Measurements from ENCODE around the gene XPO4.

The XPO4 gene

GRCh38 chr13:20826843-20827560 is 75.5 kb downstream of the XPO4 start:
- DNase-seq: no peak

- DNase-seq: no peak
These were observed 76.2 kb downstream of the XPO4 start for GRCh38 chr13:20826301-20826700.

- DNase-seq: no peak
These were observed 77.1 kb downstream of the XPO4 start for GRCh38 chr13:20825477-20825875.

GRCh38 chr13:20824762-20825476 is 77.6 kb downstream of the XPO4 start:
- DNase-seq: no peak

GRCh38 chr13:20823071-20823470 is 79.5 kb downstream of the XPO4 start:
- no peak for DNase-seq

GRCh38 chr13:20822406-20822805 is 80.1 kb downstream of the XPO4 start:
- DNase-seq: no peak

- no peak for DNase-seq
These were observed 82.8 kb downstream of the XPO4 start for GRCh38 chr13:20819715-20820114.

- DNase-seq: no peak
These were observed 87.1 kb downstream of the XPO4 start for GRCh38 chr13:20815464-20815863.

- DNase-seq: peak; percentile 79
These were observed 88.2 kb downstream of the XPO4 start for GRCh38 chr13:20814224-20814910.

- DNase-seq: no peak
These were observed 89.7 kb downstream of the XPO4 start for GRCh38 chr13:20812890-20813289.

GRCh38 chr13:20810808-20811207 is 91.7 kb downstream of the XPO4 start:
- DNase-seq: no peak

GRCh38 chr13:20808874-20809273 is 93.7 kb downstream of the XPO4 start:
- no peak for DNase-seq

GRCh38 chr13:20803180-20803965 is 99.2 kb downstream of the XPO4 start:
- no peak for DNase-seq

GRCh38 chr13:20801707-20802106 is 100.8 kb downstream of the XPO4 start:
- no peak for DNase-seq

- no peak for DNase-seq
These were observed 102.7 kb downstream of the XPO4 start for GRCh38 chr13:20799726-20800416.

GRCh38 chr13:20798027-20798426 is 104.5 kb downstream of the XPO4 start:
- DNase-seq: no peak

- no peak for DNase-seq
These were observed 105.6 kb downstream of the XPO4 start for GRCh38 chr13:20796791-20797508.

GRCh38 chr13:20789665-20790064 is 112.9 kb downstream of the XPO4 start:
- no peak for DNase-seq

GRCh38 chr13:20788312-20788711 is 114.2 kb downstream of the XPO4 start:
- no peak for DNase-seq

GRCh38 chr13:20787180-20787579 is 115.4 kb downstream of the XPO4 start:
- DNase-seq: no peak

- no peak for DNase-seq
These were observed 120.3 kb downstream of the XPO4 start for GRCh38 chr13:20782116-20782708.
